Right lobe of liver (tissue), 6 donors: ENCODE measurements around the gene EEF1AKMT1. TPM values are rescaled to one million over a fixed set of nuclear protein-coding genes. Genes with fewer than 3 reads are reported as not detected.

Source experiments
- ATAC-seq, 4 donors: fragments of 200-7000 bp; cut with Tn5 transposase; one replicate each; pipeline ENCODE4 v1.9.1; 2020; ENCODE audit warnings: mild to moderate bottlenecking in 4 of 4, moderate library complexity in 4 of 4
- DNase-seq, 3 donors: peaks; one replicate each; pipeline ENCODE4 v3.0.0-alpha.2; 2020
- H3K27ac ChIP-seq, 3 donors: fragments of 200-600 bp; one replicate each; pipeline ENCODE4 v1.8.0; 2022
- H3K27me3 ChIP-seq, 2 donors: fragments of 200-600 bp; one replicate each; pipeline ENCODE4 v1.8.0; 2022
- H3K36me3 ChIP-seq, 4 donors: fragments of 200-600 bp; sonication (generic) in 1 of 4; one replicate each; pipeline versions ENCODE4 v1.5.1 to v1.8.0; 2017 to 2022; ENCODE audit warnings: control low read depth in 1 of 4
- H3K4me1 ChIP-seq, 4 donors: fragments of 200-600 bp; sonication (generic) in 1 of 4; one replicate each; pipeline versions ENCODE4 v1.5.1 to v1.8.0; 2017 to 2022; ENCODE audit warnings: control low read depth in 1 of 4
- H3K4me3 ChIP-seq, 3 donors: fragments of 200-600 bp; one replicate each; pipeline ENCODE4 v1.8.0; 2022
- H3K9me3 ChIP-seq, 4 donors: fragments of 200-600 bp; sonication (generic) in 1 of 4; one replicate each; pipeline versions ENCODE4 v1.5.1 to v1.8.0; 2017 to 2022; ENCODE audit warnings: control low read depth in 1 of 4
- CTCF ChIP-seq, 4 donors: fragments of 200-600 bp in 3 of 4; fragments of 450-650 bp in 1 of 4; IDR thresholded peaks; one replicate each; pipeline versions ENCODE4 v1.5.1 to v1.8.0; 2016 to 2022; ENCODE audit warnings: antibody characterized with exemption in 4 of 4, mild to moderate bottlenecking in 2 of 4
- POLR2A ChIP-seq: fragments of 450-650 bp; IDR thresholded peaks from one replicate; pipeline ENCODE4 v1.6.1; 2017; ENCODE audit warnings: antibody characterized with exemption, mild to moderate bottlenecking
- WGBS: methylation state at CpG from one replicate; pipeline ENCODE4 v1.1.6; 2018; ENCODE audit warnings: low coverage, low lambda C conversion rate; ENCODE audit not compliant: insufficient coverage; ENCODE audit errors: missing lambda C conversion rate; 5-methylcytosine and 5-hydroxymethylcytosine counted together
- intact Hi-C, 2 donors: fragments of 100-400 bp; cut with DNase I; formaldehyde crosslinking; loops; one replicate each; pipeline versions ENCODE4 v1.11.2 to v1.14.1; 2022
- total RNA-seq, 6 experiments: library from RNA; depleted of rRNA in 2 of 6; stranded (reverse); fragments of >200 nt in 2 of 6; fragmentation: NEBNext Ultra II Directional in 3 of 6; extraction: Animal tissue kit (Norgen Biotek cat#: 25700) in 3 of 6; gene quantifications; one replicate each; pipeline versions ENCODE4 v1.1.0 to v1.2.4, GENCODE V29; 2016 to 2023
- donor health status: DM: no; HTN: yes; CAD: no.
- donor health status: DM: no; HTN: no; CAD: no.
- donor health status: DM: no; HTN: no; CAD: no.
- donor health status: DM: no; HTN: yes; CAD: no.
- donor health status: DM: no; HTN: yes; CAD: no.

Gene EEF1AKMT1
- total RNA-seq, 6 experiments from 2014 or later = 5.5 to 10.3 (median 6.3) TPM

DNA sequence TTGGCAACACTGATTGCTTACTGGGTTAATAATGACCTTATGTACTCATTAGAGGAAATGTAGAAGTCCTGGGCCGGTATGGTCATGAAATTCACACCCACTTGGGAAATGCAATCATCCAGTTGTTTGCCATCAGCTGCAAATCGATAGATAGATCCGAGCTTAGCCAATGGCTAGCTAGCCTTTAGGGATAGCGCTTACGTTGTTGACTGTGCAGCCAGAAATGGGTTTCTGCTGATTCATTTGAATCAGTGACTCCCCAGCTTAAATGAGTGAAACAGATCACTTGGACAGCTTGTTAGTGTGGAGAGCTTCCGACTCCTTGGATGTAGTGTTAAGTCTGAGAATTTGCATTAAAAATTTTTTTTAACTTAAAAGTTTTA, 58.4 kb downstream of the EEF1AKMT1 start:
- DNase-seq = no peak
- Histone ChIP-seq H3K27me3 (no peaks in the 10 kb centered on the region), H3K4me1 (peaks cover 0 to 19% (median 0%) of the 10 kb centered on the region in 4 donors), H3K9me3 (no peaks in the 10 kb centered on the region), H3K36me3 (no peaks in the 10 kb centered on the region), H3K4me3 (no peak overlapping the region), H3K27ac (no peak overlapping the region)
- intact Hi-C loops = loop anchor here (10.0 kb wide), 3 partner anchors 99 to 209 kb away; no protein-coding TSS in a partner anchor
- 52% methylated on average over 5 of the region's 6 CpGs for WGBS
- TF ChIP-seq POLR2A = no peak
- no peak for TF ChIP-seq CTCF (IDR thresholded peaks at IDR 0.05)
- peak in 2 of 4 donors; percentile 51 to 58 for ATAC-seq

GRCh38 chr13:20714563-20715329, 59.0 kb downstream of the EEF1AKMT1 start:
- intact Hi-C loops = loop anchor here (10.0 kb wide), 3 partner anchors 100 to 210 kb away; no protein-coding TSS in a partner anchor
- ATAC-seq = peak; percentile 40 to 85 (median 51)
- Histone ChIP-seq H3K27me3 (no peaks in the 10 kb centered on the region), H3K9me3 (no peaks in the 10 kb centered on the region), H3K4me3 (no peak overlapping the region), H3K4me1 (peaks cover 0 to 19% (median 0%) of the 10 kb centered on the region in 4 donors), H3K27ac (peak overlapping the region in 1 of 3 donors; percentile 70), H3K36me3 (no peaks in the 10 kb centered on the region)
- TF ChIP-seq POLR2A (no peak), CTCF (IDR thresholded peaks at IDR 0.05) (no peak)
- 59% methylated on average over 5 of the region's 9 CpGs for WGBS
- peak in 2 of 3 donors; percentile 60 to 74 for DNase-seq

- no peaks in the 10 kb centered on the region for H3K36me3 ChIP-seq
Measured at GRCh38 chr13:20714161-20714560, 59.6 kb downstream of the EEF1AKMT1 start.

DNA sequence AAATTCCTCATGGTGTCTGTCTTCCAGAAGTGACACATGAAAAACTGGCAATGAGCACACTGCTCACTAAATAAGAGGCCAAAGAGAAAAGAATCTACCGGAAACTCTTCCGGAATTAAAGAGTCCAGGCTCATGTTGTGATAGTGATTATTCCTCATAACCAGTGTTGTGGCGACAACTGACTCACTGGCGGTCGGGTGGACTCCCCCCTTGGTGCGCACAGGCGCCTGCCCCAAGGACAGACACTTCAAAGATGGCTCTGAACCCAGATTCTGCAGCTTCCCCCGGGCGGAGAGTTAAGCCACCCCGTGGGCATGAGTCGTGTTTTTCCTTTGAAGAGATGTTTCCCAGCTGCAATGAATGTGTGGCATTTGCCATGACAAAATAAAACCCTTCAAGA, 60.0 kb downstream of the EEF1AKMT1 start:
- ATAC-seq (no peak), DNase-seq (no peak)
- TF ChIP-seq POLR2A = no peak
- no peak for TF ChIP-seq CTCF (IDR thresholded peaks at IDR 0.05)
- H3K9me3 ChIP-seq = no peaks in the 10 kb centered on the region
- H3K4me3 ChIP-seq = no peak overlapping the region
- no peaks in the 10 kb centered on the region for H3K27me3 ChIP-seq
- peaks cover 0 to 19% (median 0%) of the 10 kb centered on the region in 4 donors for H3K4me1 ChIP-seq
- peak overlapping the region in 1 of 3 donors; percentile 37 for H3K27ac ChIP-seq
- intact Hi-C loops = loop anchor here (10.0 kb wide), 3 partner anchors 101 to 211 kb away; no protein-coding TSS in a partner anchor
- H3K36me3 ChIP-seq = no peaks in the 10 kb centered on the region
- 68% methylated on average over 7 of the region's 11 CpGs for WGBS

More at GRCh38 chr13:20714161-20714560, 59.6 kb downstream of the EEF1AKMT1 start:
- H3K4me1 ChIP-seq = peaks cover 0 to 19% (median 0%) of the 10 kb centered on the region in 4 donors
- no peaks in the 10 kb centered on the region for H3K9me3 ChIP-seq
- TF ChIP-seq CTCF (IDR thresholded peaks at IDR 0.05) (no peak), POLR2A (no peak)
- intact Hi-C loops = loop anchor here (10.0 kb wide), 3 partner anchors 101 to 211 kb away; no protein-coding TSS in a partner anchor
- WGBS = 63% methylated on average over 5 of the region's 8 CpGs
- H3K27ac ChIP-seq = peak overlapping the region in 1 of 3 donors; percentile 37
- ATAC-seq (no peak), DNase-seq (no peak)
- no peaks in the 10 kb centered on the region for H3K27me3 ChIP-seq
- no peak overlapping the region for H3K4me3 ChIP-seq
